H1 (cell line): ENCODE measurements around the gene FBN3. TPM values are rescaled to one million over a fixed set of nuclear protein-coding genes. Genes with fewer than 3 reads are reported as not detected.

Experiments used
- CTCF ChIA-PET: fragments of 300-600 bp; sonication (Branson Sonifier 250); formaldehyde crosslinking; loops from one replicate; lab custom pipeline; 2021; ENCODE audit not compliant: partially characterized antibody; lab: Charles Lee
- POLR2A ChIA-PET: fragments of 300-600 bp; sonication (Branson Sonifier 250); formaldehyde crosslinking; loops from one replicate; lab custom pipeline; 2021; ENCODE audit warnings: inconsistent platforms; ENCODE audit not compliant: partially characterized antibody; lab: Charles Lee
- DNase-seq, 2 experiments: peaks; one replicate each; pipeline versions ENCODE4 v3.0.0 to v3.0.0-alpha.2; 2010 to 2022; ENCODE audit warnings: low spot score in 2 of 2, low read depth in 1 of 2, mixed read lengths in 1 of 2
- FAIRE-seq: peaks from 2 replicates; lab custom pipeline; 2011; peaks lifted over from hg19 to GRCh38; lab: Jason Lieb, UNC
- H2AFZ ChIP-seq: 2 replicates; pipeline ENCODE4 v1.8.1; 2012; ENCODE audit warnings: low read length, inconsistent platforms
- H2AK5ac ChIP-seq: 2 replicates; pipeline ENCODE4 v1.6.1; 2013; ENCODE audit warnings: low read depth, low read length
- H2BK120ac ChIP-seq: replicated peaks from 2 replicates; pipeline ENCODE3; 2013; ENCODE audit warnings: low read depth, low read length, inconsistent platforms
- H2BK12ac ChIP-seq: 2 replicates; pipeline ENCODE4 v1.6.1; 2013; ENCODE audit warnings: low read depth, low read length
- H2BK15ac ChIP-seq: 2 replicates; pipeline ENCODE4 v1.6.1; 2013; ENCODE audit warnings: low read length
- H2BK20ac ChIP-seq: 2 replicates; pipeline ENCODE4 v1.6.1; 2013; ENCODE audit warnings: low read length
- H2BK5ac ChIP-seq: 2 replicates; pipeline ENCODE4 v1.6.1; 2013; ENCODE audit warnings: low read depth, low read length
- H3K14ac ChIP-seq: 2 replicates; pipeline ENCODE4 v1.6.1; 2013; ENCODE audit warnings: inconsistent platforms; ENCODE audit not compliant: insufficient read length
- H3K18ac ChIP-seq: 2 replicates; pipeline ENCODE4 v1.6.1; 2013; ENCODE audit warnings: low read length; ENCODE audit errors: extremely low read depth
- H3K23ac ChIP-seq: 2 replicates; pipeline ENCODE4 v1.6.1; 2013; ENCODE audit warnings: inconsistent platforms; ENCODE audit not compliant: insufficient read length
- H3K23me2 ChIP-seq: 2 replicates; pipeline ENCODE4 v1.6.1; 2013; ENCODE audit warnings: low read depth, low read length
- H3K27ac ChIP-seq: 2 replicates; pipeline ENCODE4 v1.6.1; 2011; ENCODE audit warnings: low read depth, low read length, inconsistent platforms
- H3K27me3 ChIP-seq, 4 experiments: replicated peaks in 1 of 4; 1 replicate in 1 of 4; 2 replicates in 3 of 4; pipeline versions ENCODE4 v1.6.1 to v1.8.1; 2011 to 2013; ENCODE audit warnings: low read length in 3 of 4, mild to moderate bottlenecking in 3 of 4, inconsistent platforms in 2 of 4, mixed read lengths in 2 of 4, moderate library complexity in 1 of 4; ENCODE audit not compliant: control insufficient read depth in 3 of 4, insufficient read depth in 3 of 4; ENCODE audit errors: extremely low read depth in 1 of 4
- H3K36me3 ChIP-seq, 4 experiments: 2 replicates each; pipeline versions ENCODE4 v1.6.1 to v1.8.1; 2011 to 2013; ENCODE audit warnings: mild to moderate bottlenecking in 4 of 4, low read length in 3 of 4, moderate library complexity in 2 of 4, control low read depth in 1 of 4, inconsistent platforms in 1 of 4; ENCODE audit not compliant: insufficient read depth in 4 of 4, control insufficient read depth in 2 of 4
- H3K4ac ChIP-seq: replicated peaks from 2 replicates; pipeline ENCODE3; 2013; ENCODE audit warnings: low read length, low read depth, mixed read lengths, inconsistent platforms; ENCODE audit not compliant: insufficient read length
- H3K4me1 ChIP-seq, 4 experiments: replicated peaks in 1 of 4; 1 replicate in 1 of 4; 2 replicates in 3 of 4; pipeline versions ENCODE4 v1.6.1 to v1.8.1; 2011 to 2013; ENCODE audit warnings: low read length in 3 of 4, inconsistent platforms in 2 of 4, mixed read lengths in 1 of 4; ENCODE audit not compliant: insufficient read depth in 4 of 4, control insufficient read depth in 3 of 4
- H3K4me2 ChIP-seq, 2 experiments: 2 replicates each; pipeline versions ENCODE4 v1.6.1 to v1.8.1; 2011 to 2013; ENCODE audit warnings: low read depth in 2 of 2, low read length in 2 of 2, control low read depth in 1 of 2, inconsistent platforms in 1 of 2, mild to moderate bottlenecking in 1 of 2; ENCODE audit not compliant: insufficient read depth in 1 of 2
- H3K4me3 ChIP-seq, 4 experiments: fragments of 200-600, 300-600 bp in 1 of 4; sonication (generic), shearing (Covaris generic), sonication (Bioruptor Twin) in 1 of 4; 2 replicates each; pipeline versions ENCODE4 v1.5.1 to v1.8.1; 2011 to 2016; ENCODE audit warnings: low read length in 4 of 4, low read depth in 3 of 4, control low read depth in 2 of 4, inconsistent platforms in 2 of 4, mild to moderate bottlenecking in 2 of 4, mixed read lengths in 1 of 4, moderate library complexity in 1 of 4; ENCODE audit not compliant: insufficient read depth in 2 of 4; ENCODE audit errors: extremely low read depth in 1 of 4
- H3K56ac ChIP-seq: replicated peaks from 2 replicates; pipeline ENCODE3; 2013; ENCODE audit warnings: low read depth, mild to moderate bottlenecking, mixed read lengths, low read length, inconsistent platforms; ENCODE audit not compliant: insufficient read length
- H3K79me1 ChIP-seq: 2 replicates; pipeline ENCODE4 v1.6.1; 2013; ENCODE audit warnings: low read depth, low read length, control low read depth
- H3K79me2 ChIP-seq, 2 experiments: 2 replicates each; pipeline versions ENCODE4 v1.6.1 to v1.8.1; 2012 to 2013; ENCODE audit warnings: low read length in 2 of 2, mild to moderate bottlenecking in 2 of 2, inconsistent platforms in 1 of 2; ENCODE audit not compliant: insufficient read depth in 2 of 2, control insufficient read depth in 1 of 2
- H3K9ac ChIP-seq, 4 experiments: replicated peaks in 1 of 4; 1 replicate in 1 of 4; 2 replicates in 3 of 4; pipeline versions ENCODE4 v1.6.1 to v1.8.1; 2011 to 2013; ENCODE audit warnings: low read depth in 3 of 4, low read length in 3 of 4, control low read depth in 2 of 4, mild to moderate bottlenecking in 2 of 4, moderate library complexity in 2 of 4, inconsistent platforms in 1 of 4; ENCODE audit errors: extremely low read depth in 1 of 4
- H3K9me3 ChIP-seq, 2 experiments: 2 replicates each; pipeline versions ENCODE4 v1.6.1 to v1.8.1; 2012 to 2013; ENCODE audit warnings: mild to moderate bottlenecking in 2 of 2, moderate library complexity in 2 of 2, control low read depth in 1 of 2, inconsistent platforms in 1 of 2, low read depth in 1 of 2, low read length in 1 of 2, mixed read lengths in 1 of 2; ENCODE audit not compliant: insufficient read depth in 2 of 2
- H4K20me1 ChIP-seq, 2 experiments: replicated peaks in 1 of 2; 2 replicates each; pipeline versions ENCODE3 to v1.8.1; 2011 to 2013; ENCODE audit warnings: inconsistent platforms in 2 of 2, low read length in 2 of 2, mild to moderate bottlenecking in 1 of 2; ENCODE audit not compliant: insufficient read depth in 2 of 2, control insufficient read depth in 1 of 2
- H4K5ac ChIP-seq: 2 replicates; pipeline ENCODE4 v1.6.1; 2013; ENCODE audit warnings: low read length, low read depth, mixed read lengths, inconsistent platforms; ENCODE audit not compliant: insufficient read length
- H4K8ac ChIP-seq: 2 replicates; pipeline ENCODE4 v1.8.0; 2013; ENCODE audit warnings: mild to moderate bottlenecking, moderate library complexity, low read length, inconsistent platforms; ENCODE audit not compliant: insufficient read depth; ENCODE audit errors: extremely low read depth
- H4K91ac ChIP-seq: replicated peaks from 2 replicates; pipeline ENCODE3; 2013; ENCODE audit warnings: low read length, mixed read lengths, inconsistent platforms; ENCODE audit not compliant: insufficient read length
- KDM5A ChIP-seq: fragments of 200-600 bp; IDR thresholded peaks from 2 replicates; pipeline ENCODE4 v1.7.1; 2012; ENCODE audit warnings: mild to moderate bottlenecking, low read length, inconsistent platforms, mixed read lengths
- NRF1 ChIP-seq: IDR thresholded peaks from 2 replicates; pipeline ENCODE4 v1.6.1; 2011; ENCODE audit warnings: mild to moderate bottlenecking, low read depth, low read length, improper control_type of control experiment
- POU5F1 ChIP-seq: IDR thresholded peaks from 2 replicates; pipeline ENCODE4 v1.6.1; 2011; ENCODE audit warnings: low read depth, mild to moderate bottlenecking, low read length, moderate library complexity
- RAD21 ChIP-seq, 2 experiments: IDR thresholded peaks in 1 of 2; conservative IDR thresholded peaks in 1 of 2; 2 replicates each; pipeline ENCODE4 v1.6.1; 2011; ENCODE audit warnings: low read depth in 2 of 2, low read length in 2 of 2, improper control_type of control experiment in 1 of 2, inconsistent platforms in 1 of 2, mild to moderate bottlenecking in 1 of 2, moderate library complexity in 1 of 2
- SIN3A ChIP-seq, 2 experiments: IDR thresholded peaks in 1 of 2; conservative IDR thresholded peaks in 1 of 2; 2 replicates each; pipeline ENCODE4 v1.6.1; 2011 to 2012; ENCODE audit warnings: low read length in 2 of 2, improper control_type of control experiment in 1 of 2, low read depth in 1 of 2, mild to moderate bottlenecking in 1 of 2
- SP1 ChIP-seq: IDR thresholded peaks from 2 replicates; pipeline ENCODE4 v1.6.1; 2011; ENCODE audit warnings: low read depth, low read length
- SRF ChIP-seq: IDR thresholded peaks from 2 replicates; pipeline ENCODE4 v1.6.1; 2011; ENCODE audit warnings: mild to moderate bottlenecking, low read depth, low read length, moderate library complexity
- SUZ12 ChIP-seq: fragments of 200-600 bp; sonication (generic); IDR thresholded peaks from 2 replicates; pipeline ENCODE4 v1.6.1; 2012; ENCODE audit warnings: mild to moderate bottlenecking, inconsistent platforms, low read length, moderate library complexity, mixed read lengths
- TAF7 ChIP-seq: optimal IDR thresholded peaks from 2 replicates; pipeline ENCODE3; 2011; ENCODE audit warnings: low read depth, mild to moderate bottlenecking, inconsistent platforms, low read length, moderate library complexity, borderline replicate concordance
- ZNF274 ChIP-seq: IDR thresholded peaks from 2 replicates; pipeline ENCODE4 v1.7.0; 2012; ENCODE audit warnings: low read length, borderline replicate concordance; ENCODE audit errors: extremely low read depth
- WGBS, 2 experiments: shearing (Covaris generic) in 1 of 2; methylation state at CpG; one replicate each; pipeline versions ENCODE4 v1.1.6 to v1.1.7; 2013 to 2015; ENCODE audit warnings: low lambda C conversion rate in 2 of 2, mixed read lengths in 2 of 2, inconsistent platforms in 1 of 2, low coverage in 1 of 2, missing lambda C conversion rate in 1 of 2; ENCODE audit not compliant: insufficient replicate concordance in 2 of 2, insufficient coverage in 1 of 2, insufficient read length in 1 of 2; ENCODE audit errors: extremely low coverage in 1 of 2, missing lambda C conversion rate in 1 of 2; 5-methylcytosine and 5-hydroxymethylcytosine counted together
- polyA plus RNA-seq, 7 experiments: library from polyadenylated mRNA; depleted of rRNA in 3 of 7; stranded (reverse) in 5 of 7; unstranded in 2 of 7; fragments of >200 nt in 5 of 7; fragments of 200-250 nt in 2 of 7; gene quantifications; 1 replicate in 5 of 7; 2 replicates in 1 of 7; 4 replicates in 1 of 7; pipeline versions ENCODE4 v1.2.1 to v1.2.3, GENCODE V29; 2011 to 2013; ENCODE audit warnings: missing spikeins in 2 of 7, mixed read lengths in 2 of 7
- total RNA-seq: library from RNA; stranded (reverse); fragmentation: NEBNext Ultra II Directional; extraction: Animal tissue kit (Norgen Biotek cat#: 25700); gene quantifications from 2 replicates; pipeline ENCODE4 v1.2.1, GENCODE V29; 2021

FBN3 gene
- total and polyA plus RNA-seq, 2 of the 8 experiments (the other 6 are each of a cell fraction or from before 2014, with no cell fraction given) = 37.1 to 38.7 TPM

- Histone ChIP-seq H2AK5ac (no peak overlapping the region), H3K27me3 (no peaks in the 10 kb centered on the region), H3K79me1 (no peaks in the 10 kb centered on the region), H4K91ac (no peak overlapping the region), H3K18ac (no peak overlapping the region), H3K4me1 (no peaks in the 10 kb centered on the region), H4K5ac (no peak overlapping the region), H4K8ac (no peak overlapping the region), H3K56ac (no peak overlapping the region), H3K4me2 (no peak overlapping the region), H3K79me2 (no peaks in the 10 kb centered on the region), H3K4me3 (no peak overlapping the region), H3K23me2 (peaks cover 15% of the 10 kb centered on the region; the same call in 1 of the 2 replicates), H2BK120ac (no peak overlapping the region), H3K27ac (no peak overlapping the region), H2BK12ac (no peak overlapping the region), H3K9ac (no peak overlapping the region), H2BK5ac (no peak overlapping the region; the same call in 1 of the 2 replicates), H3K14ac (no peak overlapping the region), H4K20me1 (peaks cover 0 to 4% of the 10 kb centered on the region in 2 experiments), H2AFZ (no peak overlapping the region), H3K36me3 (peaks cover 5 to 66% (median 44%) of the 10 kb centered on the region in 4 experiments; a peak in 6 of 8 replicates), H3K4ac (no peak overlapping the region), H3K9me3 (no peaks in the 10 kb centered on the region), H2BK15ac (no peak overlapping the region), H2BK20ac (no peak overlapping the region), H3K23ac (no peak overlapping the region)
- no peak for DNase-seq
- FAIRE-seq = no peak
- POLR2A ChIA-PET = interaction anchor here (0.8 to 1.3 kb wide), 2 partner anchors 10 to 13 kb away, joined by 3 read pairs; no protein-coding TSS in a partner anchor
- no peak for TF ChIP-seq SUZ12
- TF ChIP-seq SP1 = no peak
- no peak for TF ChIP-seq SIN3A (conservative IDR thresholded peaks at IDR 0.05 in 1 of 2, IDR thresholded peaks at IDR 0.05 in 1 of 2; ENCODE audit: low read depth in 1 of 2, low read length in 2 of 2)
- TF ChIP-seq RAD21 (IDR thresholded peaks at IDR 0.05 in 1 of 2, conservative IDR thresholded peaks at IDR 0.05 in 1 of 2; ENCODE audit: low read depth in 2 of 2, low read length in 2 of 2) = no peak
- no peak for TF ChIP-seq POU5F1
- TF ChIP-seq TAF7 = no peak
- no peak for TF ChIP-seq KDM5A
- no peak for TF ChIP-seq NRF1
- TF ChIP-seq ZNF274 = no peak
- TF ChIP-seq SRF = no peak
- WGBS, 2 experiments = 96% methylated on average over 18 of the region's 19 CpGs; no CpG with 5 or more reads in 1 of the 2 experiments
- CTCF ChIA-PET = no interaction called here
These were observed 40.6 kb downstream of the FBN3 start for GRCh38 chr19:8108560-8109445.
